Thyroid gland (tissue), 4 donors: Measurements from ENCODE around the gene FANCL. TPM values are rescaled to one million over a fixed set of nuclear protein-coding genes. Genes with fewer than 3 reads are reported as not detected.
"Not testable (repeated sequence)": the region's sequence is repeated elsewhere in the genome, so short reads cannot be mapped to it uniquely, and the experiment has no call there.

Source experiments
- DNase-seq, 2 donors: peaks; one replicate each; pipeline ENCODE4 v3.0.0-alpha.2; 2019
- H3K27ac ChIP-seq, 3 donors: fragments of 200-600 bp; sonication (generic); 1 replicate in 2 of 3; 2 replicates in 1 of 3; pipeline ENCODE4 v1.5.1; 2016 to 2019; ENCODE audit warnings: mild to moderate bottlenecking in 1 of 3, moderate library complexity in 1 of 3
- H3K27me3 ChIP-seq: fragments of 200-600 bp; sonication (generic); one replicate; pipeline ENCODE4 v1.5.1; 2019
- H3K36me3 ChIP-seq, 2 donors: fragments of 200-600 bp; sonication (generic); one replicate each; pipeline ENCODE4 v1.5.1; 2016 to 2019
- H3K4me1 ChIP-seq, 2 donors: fragments of 200-600 bp; sonication (generic); one replicate each; pipeline ENCODE4 v1.5.1; 2017 to 2019
- H3K4me3 ChIP-seq, 3 donors: fragments of 200-600 bp; sonication (generic); replicated peaks in 1 of 3; 1 replicate in 2 of 3; 2 replicates in 1 of 3; pipeline ENCODE4 v1.5.1; 2016; ENCODE audit warnings: mild to moderate bottlenecking in 1 of 3
- H3K9me3 ChIP-seq: fragments of 200-600 bp; sonication (generic); one replicate; pipeline ENCODE4 v1.5.1; 2017
- POLR2A ChIP-seq, 2 donors: fragments of 450-650 bp; IDR thresholded peaks; one replicate each; pipeline ENCODE4 v1.6.1; 2017; ENCODE audit warnings: antibody characterized with exemption in 2 of 2, mild to moderate bottlenecking in 2 of 2, moderate library complexity in 1 of 2
- WGBS, 2 donors: methylation state at CpG; one replicate each; pipeline ENCODE4 v1.1.5; 2017; 5-methylcytosine and 5-hydroxymethylcytosine counted together
- intact Hi-C: fragments of 100-400 bp; cut with DNase I; formaldehyde crosslinking; loops from one replicate; pipeline ENCODE4 v1.15.1; 2023
- total RNA-seq, 4 donors: library from RNA; depleted of rRNA; stranded (reverse); fragments of >200 nt; gene quantifications; one replicate each; pipeline ENCODE4 v1.2.3, GENCODE V29; 2016
- TF ChIP-seq, protein P1 (sequence below), 6 experiments: fragments of 200-600 bp in 3 of 6; fragments of 450-650 bp in 3 of 6; sonication (generic) in 3 of 6; IDR thresholded peaks; one replicate each; pipeline ENCODE4 v1.5.1; 2016 to 2019; ENCODE audit warnings: antibody characterized with exemption in 6 of 6, mild to moderate bottlenecking in 2 of 6, inconsistent platforms in 1 of 6, moderate library complexity in 1 of 6

FANCL gene
- total RNA-seq, 4 donors from 2014 or later, result 25.0 to 47.7 (median 31.4) TPM

DNA sequence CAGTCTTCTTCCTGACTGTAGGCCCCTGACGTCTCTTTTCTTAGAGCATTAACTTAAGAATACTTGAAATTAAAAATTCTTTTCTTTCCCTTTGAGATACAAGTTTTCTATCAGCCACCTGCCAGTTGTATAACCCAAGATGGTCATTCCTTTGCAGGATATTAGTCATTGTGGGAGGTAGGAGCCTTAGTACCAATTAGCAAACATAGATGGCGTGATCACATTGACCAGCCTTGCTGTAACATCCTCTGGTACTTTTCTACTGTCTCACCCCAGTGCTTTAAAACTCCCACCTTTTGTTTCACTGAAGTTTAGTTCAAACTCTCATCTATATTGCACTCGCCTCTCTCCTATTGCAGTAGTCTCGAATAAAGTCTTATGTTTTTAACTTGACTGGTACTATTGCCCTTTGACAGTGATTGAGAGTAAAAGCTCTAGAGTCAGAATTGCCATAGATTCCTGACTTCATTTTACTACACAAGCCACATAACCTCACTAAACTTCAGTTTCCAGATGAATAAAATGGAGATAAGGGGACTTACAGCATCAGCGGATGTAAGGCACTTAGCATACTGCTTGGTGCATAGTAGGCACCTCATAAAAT, 120.4 kb downstream of the FANCL start:
- intact Hi-C loops, result no loop called here
- WGBS, 2 donors, result 96 to 97% methylated on average over 5 of the region's 5 CpGs
- TF ChIP-seq, protein P1, sequence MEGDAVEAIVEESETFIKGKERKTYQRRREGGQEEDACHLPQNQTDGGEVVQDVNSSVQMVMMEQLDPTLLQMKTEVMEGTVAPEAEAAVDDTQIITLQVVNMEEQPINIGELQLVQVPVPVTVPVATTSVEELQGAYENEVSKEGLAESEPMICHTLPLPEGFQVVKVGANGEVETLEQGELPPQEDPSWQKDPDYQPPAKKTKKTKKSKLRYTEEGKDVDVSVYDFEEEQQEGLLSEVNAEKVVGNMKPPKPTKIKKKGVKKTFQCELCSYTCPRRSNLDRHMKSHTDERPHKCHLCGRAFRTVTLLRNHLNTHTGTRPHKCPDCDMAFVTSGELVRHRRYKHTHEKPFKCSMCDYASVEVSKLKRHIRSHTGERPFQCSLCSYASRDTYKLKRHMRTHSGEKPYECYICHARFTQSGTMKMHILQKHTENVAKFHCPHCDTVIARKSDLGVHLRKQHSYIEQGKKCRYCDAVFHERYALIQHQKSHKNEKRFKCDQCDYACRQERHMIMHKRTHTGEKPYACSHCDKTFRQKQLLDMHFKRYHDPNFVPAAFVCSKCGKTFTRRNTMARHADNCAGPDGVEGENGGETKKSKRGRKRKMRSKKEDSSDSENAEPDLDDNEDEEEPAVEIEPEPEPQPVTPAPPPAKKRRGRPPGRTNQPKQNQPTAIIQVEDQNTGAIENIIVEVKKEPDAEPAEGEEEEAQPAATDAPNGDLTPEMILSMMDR (IDR thresholded peaks at IDR 0.05), result no peak
- no peak for TF ChIP-seq POLR2A (IDR thresholded peaks at IDR 0.05)

DNA sequence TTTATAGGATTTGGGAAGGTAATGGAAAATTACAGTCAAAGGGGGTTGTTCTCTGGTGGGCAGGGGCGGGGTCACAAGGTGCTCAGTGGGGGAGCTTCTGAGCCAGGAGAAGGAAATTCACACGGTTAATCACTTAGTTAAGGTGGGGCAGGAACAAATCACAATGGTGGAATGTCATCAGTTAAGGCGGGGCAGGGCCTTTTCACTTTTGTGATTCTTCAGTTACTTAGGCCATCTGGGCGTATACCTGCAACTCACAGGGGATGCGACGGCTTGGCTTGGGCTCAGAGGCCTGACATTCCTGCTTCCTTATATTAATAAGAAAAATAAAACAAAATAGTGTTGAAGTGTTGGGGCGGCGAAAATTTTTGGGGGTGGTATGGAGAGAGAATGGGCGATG, 127.6 kb downstream of the FANCL start:
- H3K27ac ChIP-seq, H3K9me3 ChIP-seq, H3K4me1 ChIP-seq, intact Hi-C loops, H3K4me3 ChIP-seq, DNase-seq, H3K36me3 ChIP-seq, H3K27me3 ChIP-seq: not testable (repeated sequence)
- 93 to 96% methylated on average over 9 of the region's 9 CpGs for WGBS, 2 donors

More for the DNA sequence above, 120.4 kb downstream of the FANCL start:
- no peak overlapping the region for H3K4me3 ChIP-seq
- H3K27me3 ChIP-seq, result no peaks in the 10 kb centered on the region
- no peaks in the 10 kb centered on the region for H3K4me1 ChIP-seq
- H3K27ac ChIP-seq, result no peak overlapping the region
- no peaks in the 10 kb centered on the region for H3K36me3 ChIP-seq
- H3K9me3 ChIP-seq, result no peaks in the 10 kb centered on the region
- no peak for DNase-seq

DNA sequence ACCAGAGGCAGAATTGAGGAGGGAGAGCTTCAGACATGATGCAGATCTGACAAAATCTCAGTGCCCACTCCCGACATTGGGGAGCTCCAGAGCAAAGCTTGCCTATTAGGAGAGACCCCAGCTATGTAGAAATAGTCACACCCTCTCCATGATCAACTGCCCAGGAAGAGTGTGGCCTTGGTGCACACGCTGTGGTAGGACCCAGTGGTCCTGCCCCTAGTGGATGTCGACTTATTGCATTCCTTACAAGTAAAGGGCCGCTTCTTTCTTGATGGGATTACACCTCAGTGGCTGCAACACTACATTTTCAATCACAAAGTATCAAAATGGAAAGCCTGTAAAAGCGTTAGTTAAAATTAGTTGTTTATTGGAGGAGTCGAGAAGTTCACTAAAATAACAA, 130.4 kb downstream of the FANCL start:
- no peak overlapping the region for H3K4me3 ChIP-seq
- intact Hi-C loops, result no loop called here

DNA sequence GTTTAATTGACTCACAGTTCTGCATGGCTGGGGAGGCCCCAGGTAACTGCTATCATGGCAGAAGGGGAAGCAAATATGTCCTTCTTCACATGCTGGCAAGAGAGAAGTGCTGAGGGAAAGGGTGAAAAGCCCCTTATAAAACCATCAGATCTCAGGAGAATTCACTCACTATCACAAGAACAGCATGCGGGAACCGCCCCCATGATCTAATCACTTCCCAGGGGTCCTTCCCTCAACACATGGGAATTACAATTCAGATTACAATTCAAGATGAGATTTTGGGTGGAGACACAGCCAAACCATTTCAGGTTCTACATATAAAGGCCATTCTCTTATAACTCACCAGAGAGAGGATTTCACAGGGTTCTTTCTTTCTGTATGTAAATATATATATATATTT, 131.6 kb downstream of the FANCL start:
- Histone ChIP-seq H3K36me3 (no peaks in the 10 kb centered on the region), H3K27ac (no peak overlapping the region), H3K27me3 (no peaks in the 10 kb centered on the region), H3K4me1 (no peaks in the 10 kb centered on the region), H3K9me3 (no peaks in the 10 kb centered on the region), H3K4me3 (no peak overlapping the region)
- 91 to 100% methylated on average over 2 of the region's 2 CpGs for WGBS, 2 donors
- intact Hi-C loops, result no loop called here
- DNase-seq, result no peak
- TF ChIP-seq, protein P1 (IDR thresholded peaks at IDR 0.05), result no peak
- no peak for TF ChIP-seq POLR2A (IDR thresholded peaks at IDR 0.05)

More for the DNA sequence above, 130.4 kb downstream of the FANCL start:
- H3K27ac ChIP-seq, result no peak overlapping the region
- no peaks in the 10 kb centered on the region for H3K36me3 ChIP-seq
- 96 to 99% methylated on average over 6 of the region's 6 CpGs for WGBS, 2 donors
- DNase-seq, result no peak
- TF ChIP-seq, protein P1 (IDR thresholded peaks at IDR 0.05), result no peak
- TF ChIP-seq POLR2A (IDR thresholded peaks at IDR 0.05), result no peak
- no peaks in the 10 kb centered on the region for H3K27me3 ChIP-seq
- no peaks in the 10 kb centered on the region for H3K9me3 ChIP-seq
- H3K4me1 ChIP-seq, result no peaks in the 10 kb centered on the region

Other genes starting within 250 kb of the FANCL start
- 10 to 100 TPM; 18.7 to 31.4 (median 22.1) TPM for gene VRK2, start 194.5 kb downstream of the FANCL start, total RNA-seq